Measurements from ENCODE around the gene SVEP1.

DNA sequence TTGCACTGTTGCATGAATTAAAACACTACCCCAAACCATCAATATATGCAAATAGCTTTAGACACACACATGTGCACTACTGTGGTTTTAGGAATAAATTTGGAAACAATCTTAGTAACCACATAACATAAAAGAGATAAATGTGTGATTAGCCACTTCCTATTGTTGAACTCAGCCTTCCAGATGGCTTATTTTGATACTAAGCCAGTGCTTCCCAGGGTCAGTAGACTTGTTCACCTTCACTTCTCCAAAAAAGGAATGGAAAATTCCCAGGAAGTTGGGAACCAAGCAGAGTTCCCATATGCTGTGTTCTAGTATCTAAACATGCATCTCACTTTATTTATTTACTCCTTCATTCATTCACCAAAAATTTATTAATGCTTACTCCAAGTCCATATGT is 47.8 kb downstream of the SVEP1 start:
- TF ChIP-seq OSR1 (CRISPR knock-in tag; IDR thresholded peaks at IDR 0.05): no peak
- TF ChIP-seq PPARA (CRISPR knock-in tag; IDR thresholded peaks at IDR 0.05; ENCODE audit: borderline replicate concordance): no peak
- TF ChIP-seq, protein P1, sequence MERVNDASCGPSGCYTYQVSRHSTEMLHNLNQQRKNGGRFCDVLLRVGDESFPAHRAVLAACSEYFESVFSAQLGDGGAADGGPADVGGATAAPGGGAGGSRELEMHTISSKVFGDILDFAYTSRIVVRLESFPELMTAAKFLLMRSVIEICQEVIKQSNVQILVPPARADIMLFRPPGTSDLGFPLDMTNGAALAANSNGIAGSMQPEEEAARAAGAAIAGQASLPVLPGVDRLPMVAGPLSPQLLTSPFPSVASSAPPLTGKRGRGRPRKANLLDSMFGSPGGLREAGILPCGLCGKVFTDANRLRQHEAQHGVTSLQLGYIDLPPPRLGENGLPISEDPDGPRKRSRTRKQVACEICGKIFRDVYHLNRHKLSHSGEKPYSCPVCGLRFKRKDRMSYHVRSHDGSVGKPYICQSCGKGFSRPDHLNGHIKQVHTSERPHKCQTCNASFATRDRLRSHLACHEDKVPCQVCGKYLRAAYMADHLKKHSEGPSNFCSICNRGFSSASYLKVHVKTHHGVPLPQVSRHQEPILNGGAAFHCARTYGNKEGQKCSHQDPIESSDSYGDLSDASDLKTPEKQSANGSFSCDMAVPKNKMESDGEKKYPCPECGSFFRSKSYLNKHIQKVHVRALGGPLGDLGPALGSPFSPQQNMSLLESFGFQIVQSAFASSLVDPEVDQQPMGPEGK (CRISPR knock-in tag; IDR thresholded peaks at IDR 0.05; ENCODE audit: borderline replicate concordance): no peak
- no peak for TF ChIP-seq ZNF565 (CRISPR knock-in tag; conservative IDR thresholded peaks at IDR 0.05; ENCODE audit: low read depth)
- no peak for TF ChIP-seq ARNTL (CRISPR knock-in tag; IDR thresholded peaks at IDR 0.05; ENCODE audit: borderline replicate concordance, low read depth)
- TF ChIP-seq, protein P2, sequence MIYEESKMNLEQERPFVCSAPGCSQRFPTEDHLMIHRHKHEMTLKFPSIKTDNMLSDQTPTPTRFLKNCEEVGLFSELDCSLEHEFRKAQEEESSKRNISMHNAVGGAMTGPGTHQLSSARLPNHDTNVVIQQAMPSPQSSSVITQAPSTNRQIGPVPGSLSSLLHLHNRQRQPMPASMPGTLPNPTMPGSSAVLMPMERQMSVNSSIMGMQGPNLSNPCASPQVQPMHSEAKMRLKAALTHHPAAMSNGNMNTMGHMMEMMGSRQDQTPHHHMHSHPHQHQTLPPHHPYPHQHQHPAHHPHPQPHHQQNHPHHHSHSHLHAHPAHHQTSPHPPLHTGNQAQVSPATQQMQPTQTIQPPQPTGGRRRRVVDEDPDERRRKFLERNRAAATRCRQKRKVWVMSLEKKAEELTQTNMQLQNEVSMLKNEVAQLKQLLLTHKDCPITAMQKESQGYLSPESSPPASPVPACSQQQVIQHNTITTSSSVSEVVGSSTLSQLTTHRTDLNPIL (CRISPR knock-in tag; IDR thresholded peaks at IDR 0.05; ENCODE audit: low read depth): no peak
- no peak for TF ChIP-seq GLIS3 (CRISPR knock-in tag; IDR thresholded peaks at IDR 0.05)
- TF ChIP-seq CSDC2 (CRISPR knock-in tag; IDR thresholded peaks at IDR 0.05): no peak
- TF ChIP-seq SNAI2 (CRISPR knock-in tag; IDR thresholded peaks at IDR 0.05): no peak
- no peak for TF ChIP-seq ZFP3 (CRISPR knock-in tag; IDR thresholded peaks at IDR 0.05)
- TF ChIP-seq ISL1 (CRISPR knock-in tag; IDR thresholded peaks at IDR 0.05): no peak
- no peak for TF ChIP-seq RARB (CRISPR knock-in tag; IDR thresholded peaks at IDR 0.05)
- no peak for TF ChIP-seq ESRRG (CRISPR knock-in tag; IDR thresholded peaks at IDR 0.05)

Data from SK-N-SH treated with all-trans-retinoic acid at 6 μM for 48 hours (cell line).